ENCODE results near the gene TIMM10B.

DNA sequence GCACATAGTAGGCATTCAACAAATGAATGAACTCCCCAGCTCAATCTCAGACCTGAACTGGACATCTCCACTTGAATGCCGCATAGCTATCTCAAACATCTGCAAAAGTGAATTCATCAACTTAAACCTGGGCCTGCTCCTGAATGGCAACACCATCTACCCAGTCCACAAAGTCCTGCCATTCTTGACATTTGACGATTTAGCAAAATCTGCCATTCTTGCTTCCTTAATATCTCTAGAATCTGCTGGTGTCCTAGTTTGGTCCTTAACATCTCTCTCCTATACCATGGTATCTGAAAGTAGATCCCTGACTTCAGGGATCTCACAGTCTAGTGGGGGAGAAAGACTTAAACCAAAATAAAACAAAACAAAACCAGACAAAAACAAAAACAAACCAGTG, 28.1 kb upstream of the TIMM10B start:
- TF ChIP-seq, protein P1, sequence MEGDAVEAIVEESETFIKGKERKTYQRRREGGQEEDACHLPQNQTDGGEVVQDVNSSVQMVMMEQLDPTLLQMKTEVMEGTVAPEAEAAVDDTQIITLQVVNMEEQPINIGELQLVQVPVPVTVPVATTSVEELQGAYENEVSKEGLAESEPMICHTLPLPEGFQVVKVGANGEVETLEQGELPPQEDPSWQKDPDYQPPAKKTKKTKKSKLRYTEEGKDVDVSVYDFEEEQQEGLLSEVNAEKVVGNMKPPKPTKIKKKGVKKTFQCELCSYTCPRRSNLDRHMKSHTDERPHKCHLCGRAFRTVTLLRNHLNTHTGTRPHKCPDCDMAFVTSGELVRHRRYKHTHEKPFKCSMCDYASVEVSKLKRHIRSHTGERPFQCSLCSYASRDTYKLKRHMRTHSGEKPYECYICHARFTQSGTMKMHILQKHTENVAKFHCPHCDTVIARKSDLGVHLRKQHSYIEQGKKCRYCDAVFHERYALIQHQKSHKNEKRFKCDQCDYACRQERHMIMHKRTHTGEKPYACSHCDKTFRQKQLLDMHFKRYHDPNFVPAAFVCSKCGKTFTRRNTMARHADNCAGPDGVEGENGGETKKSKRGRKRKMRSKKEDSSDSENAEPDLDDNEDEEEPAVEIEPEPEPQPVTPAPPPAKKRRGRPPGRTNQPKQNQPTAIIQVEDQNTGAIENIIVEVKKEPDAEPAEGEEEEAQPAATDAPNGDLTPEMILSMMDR (conservative IDR thresholded peaks at IDR 0.05), result no peak
- TF ChIP-seq EZH2 (IDR thresholded peaks at IDR 0.05; ENCODE audit: low read depth), result no peak

Data from PC-9 (cell line).